Stimulated activated CD4-positive, alpha-beta T cell treated with anti-CD3 and anti-CD28 coated beads, Interleukin-2, amount 100 ng/mL, for 48 hours (primary cell): ENCODE results near the gene ADARB2.
"Not testable (repeated sequence)": the region's sequence is repeated elsewhere in the genome, so short reads cannot be mapped to it uniquely, and the experiment has no call there.

Experiments used
- DNase-seq, 2 donors: peaks; one replicate each; pipeline ENCODE4 v3.0.0-alpha.2; 2020

The ADARB2 gene

GRCh38 chr10:1401071-1401965, 336.0 kb downstream of the ADARB2 start:
- DNase-seq, result no peak

- no peak for DNase-seq
Observed at GRCh38 chr10:1400101-1401070, 336.9 kb downstream of the ADARB2 start.

- no peak for DNase-seq
Observed at GRCh38 chr10:1399431-1400100, 337.8 kb downstream of the ADARB2 start.

GRCh38 chr10:1398626-1399410, 338.5 kb downstream of the ADARB2 start:
- DNase-seq, result no peak

GRCh38 chr10:1398116-1398515, 339.2 kb downstream of the ADARB2 start:
- DNase-seq, result not testable (repeated sequence)

- DNase-seq, result no peak
Observed at GRCh38 chr10:1396297-1396635, 341.1 kb downstream of the ADARB2 start.

- no peak for DNase-seq
Observed at GRCh38 chr10:1395481-1396296, 341.6 kb downstream of the ADARB2 start.

GRCh38 chr10:1395025-1395480, 342.3 kb downstream of the ADARB2 start:
- DNase-seq, result no peak

GRCh38 chr10:1394155-1394912, 343.0 kb downstream of the ADARB2 start:
- DNase-seq, result no peak

- no peak for DNase-seq
Observed at GRCh38 chr10:1393481-1393880, 343.8 kb downstream of the ADARB2 start.

- DNase-seq, result no peak
Observed at GRCh38 chr10:1392127-1392526, 345.2 kb downstream of the ADARB2 start.

- DNase-seq, result no peak
Observed at GRCh38 chr10:1390200-1390599, 347.1 kb downstream of the ADARB2 start.

- DNase-seq, result no peak
Observed at GRCh38 chr10:1384026-1384425, 353.3 kb downstream of the ADARB2 start.

GRCh38 chr10:1382711-1383110, 354.6 kb downstream of the ADARB2 start:
- DNase-seq, result no peak

- no peak for DNase-seq
Observed at GRCh38 chr10:1381339-1381738, 356.0 kb downstream of the ADARB2 start.

GRCh38 chr10:1380088-1380671, 357.1 kb downstream of the ADARB2 start:
- DNase-seq, result no peak

- DNase-seq, result no peak
Observed at GRCh38 chr10:1379601-1380000, 357.7 kb downstream of the ADARB2 start.

GRCh38 chr10:1378473-1378872, 358.9 kb downstream of the ADARB2 start:
- DNase-seq, result no peak

- DNase-seq, result no peak
Observed at GRCh38 chr10:1377740-1378397, 359.5 kb downstream of the ADARB2 start.

GRCh38 chr10:1377231-1377630, 360.1 kb downstream of the ADARB2 start:
- no peak for DNase-seq
